Ovary (tissue), 9 donors: ENCODE data around the gene LRRN4CL. TPM values are rescaled to one million over a fixed set of nuclear protein-coding genes. Genes with fewer than 3 reads are reported as not detected.

Source experiments
- DNase-seq, 5 donors: peaks; one replicate each; pipeline ENCODE4 v3.0.0-alpha.2; 2019 to 2020
- H3K27ac ChIP-seq, 2 donors: fragments of 200-600 bp; one replicate each; pipeline versions ENCODE4 v1.5.1 to v1.8.0; 2019 to 2022
- H3K27me3 ChIP-seq: fragments of 200-600 bp; one replicate; pipeline ENCODE4 v1.8.0; 2022
- H3K36me3 ChIP-seq: fragments of 200-600 bp; sonication (generic); one replicate; pipeline ENCODE4 v1.5.1; 2019
- H3K4me1 ChIP-seq: one replicate; pipeline ENCODE4 v1.8.1; 2013; ENCODE audit warnings: mild to moderate bottlenecking, moderate library complexity; ENCODE audit not compliant: insufficient read depth
- H3K4me3 ChIP-seq: fragments of 200-600 bp; sonication (generic); one replicate; pipeline ENCODE4 v1.5.1; 2017
- H3K9me3 ChIP-seq, 2 donors: fragments of 200-600 bp in 1 of 2; sonication (generic) in 1 of 2; one replicate each; pipeline versions ENCODE4 v1.5.1 to v1.8.1; 2013 to 2019; ENCODE audit warnings: mild to moderate bottlenecking in 1 of 2, moderate library complexity in 1 of 2
- EP300 ChIP-seq: sonication (generic); formaldehyde crosslinking; IDR thresholded peaks from one replicate; pipeline ENCODE4 v1.6.1; 2017; ENCODE audit warnings: antibody characterized with exemption
- POLR2A ChIP-seq: fragments of 450-650 bp; IDR thresholded peaks from one replicate; pipeline ENCODE4 v1.6.1; 2017; ENCODE audit warnings: antibody characterized with exemption, mild to moderate bottlenecking, moderate library complexity
- WGBS, 3 donors: extraction: QIAGEN DNeasy Blood & Tissue Kit in 1 of 3; methylation state at CpG; one replicate each; pipeline versions ENCODE4 v1.1.5 to v1.1.7; 2013 to 2017; 5-methylcytosine and 5-hydroxymethylcytosine counted together
- intact Hi-C, 4 donors: fragments of 100-400 bp; cut with DNase I; formaldehyde crosslinking; loops; one replicate each; pipeline versions ENCODE4 v1.11.0 to v1.15.1; 2022 to 2023
- polyA plus RNA-seq, 2 donors: library from polyadenylated mRNA; stranded (reverse); fragments of 200-250 nt in 1 of 2; fragments of 350-450 nt in 1 of 2; fragmentation: Illumina TruSeq in 1 of 2; extraction: RNeasy Lipid Tissue Mini Kit (QIAGEN cat#74804) in 1 of 2; gene quantifications; one replicate each; pipeline ENCODE4 v1.2.3, GENCODE V29; 2013 to 2014
- total RNA-seq, 7 donors: library from RNA; depleted of rRNA in 2 of 7; stranded (reverse); fragments of >200 nt in 2 of 7; fragmentation: NEBNext Ultra II Directional in 3 of 7; extraction: Animal tissue kit (Norgen Biotek cat#: 25700) in 3 of 7; gene quantifications; one replicate each; pipeline versions ENCODE4 v1.1.0 to v1.2.4, GENCODE V29; 2016 to 2023
- TF ChIP-seq, protein P1 (sequence below), 3 donors: fragments of 450-650 bp in 2 of 3; fragments of 200-600 bp in 1 of 3; IDR thresholded peaks; one replicate each; pipeline versions ENCODE4 v1.5.1 to v1.8.0; 2016 to 2022; ENCODE audit warnings: antibody characterized with exemption in 3 of 3, mild to moderate bottlenecking in 1 of 3
- donor health status: DM: no; HTN: no; CAD: no; lungs with moderate emphysema.
- donor health status: DM: no; HTN: no; CAD: no.
- donor health status: Bipolar disorder and iron deficiency.
- donor health status: DM: yes; HTN: yes; CAD: no.
- donor health status: DM: no; HTN: no; CAD: no.
- donor health status: DM: yes; HTN: yes; CAD: no.

The LRRN4CL gene
- total and polyA plus RNA-seq, 9 donors = 18.5 to 38.6 (median 25.5) TPM

DNA sequence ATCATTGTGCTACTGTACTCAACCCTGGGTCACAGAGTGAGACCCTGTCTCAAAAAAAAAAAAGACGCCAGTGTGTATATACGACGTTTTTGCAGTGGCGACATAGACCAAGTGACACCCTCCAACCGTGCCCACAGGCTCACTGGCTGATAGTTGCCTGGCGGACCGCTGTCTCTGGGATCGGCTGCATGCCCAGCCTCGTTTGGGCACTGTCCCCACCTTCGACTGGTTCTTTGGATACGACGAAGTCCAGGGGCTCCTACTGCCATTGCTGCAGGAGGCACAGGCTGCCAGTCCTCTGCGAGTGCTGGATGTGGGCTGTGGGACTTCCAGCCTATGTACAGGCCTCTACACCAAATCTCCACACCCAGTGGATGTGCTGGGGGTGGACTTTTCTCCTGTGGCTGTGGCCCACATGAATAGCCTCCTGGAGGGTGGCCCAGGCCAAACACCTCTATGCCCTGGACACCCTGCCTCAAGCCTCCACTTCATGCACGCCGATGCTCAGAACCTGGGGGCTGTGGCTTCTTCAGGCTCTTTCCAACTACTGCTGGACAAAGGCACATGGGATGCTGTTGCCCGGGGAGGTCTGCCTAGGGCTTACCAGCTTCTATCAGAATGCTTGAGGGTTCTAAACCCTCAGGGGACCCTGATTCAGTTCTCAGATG lies 22.9 kb downstream of the LRRN4CL start:
- WGBS, 3 donors = 24 to 41% (median 27%) methylated on average over 16 of the region's 16 CpGs
- Histone ChIP-seq H3K4me1 (peaks cover 11% of the 10 kb centered on the region), H3K4me3 (peak overlapping the region; percentile 71), H3K36me3 (no peaks in the 10 kb centered on the region), H3K27me3 (no peaks in the 10 kb centered on the region), H3K27ac (peak overlapping the region in 1 of 2 donors; percentile 79), H3K9me3 (no peaks in the 10 kb centered on the region)
- intact Hi-C loops = no loop called here
- DNase-seq = no peak
- TF ChIP-seq POLR2A = no peak
- no peak for TF ChIP-seq EP300
- TF ChIP-seq, protein P1, sequence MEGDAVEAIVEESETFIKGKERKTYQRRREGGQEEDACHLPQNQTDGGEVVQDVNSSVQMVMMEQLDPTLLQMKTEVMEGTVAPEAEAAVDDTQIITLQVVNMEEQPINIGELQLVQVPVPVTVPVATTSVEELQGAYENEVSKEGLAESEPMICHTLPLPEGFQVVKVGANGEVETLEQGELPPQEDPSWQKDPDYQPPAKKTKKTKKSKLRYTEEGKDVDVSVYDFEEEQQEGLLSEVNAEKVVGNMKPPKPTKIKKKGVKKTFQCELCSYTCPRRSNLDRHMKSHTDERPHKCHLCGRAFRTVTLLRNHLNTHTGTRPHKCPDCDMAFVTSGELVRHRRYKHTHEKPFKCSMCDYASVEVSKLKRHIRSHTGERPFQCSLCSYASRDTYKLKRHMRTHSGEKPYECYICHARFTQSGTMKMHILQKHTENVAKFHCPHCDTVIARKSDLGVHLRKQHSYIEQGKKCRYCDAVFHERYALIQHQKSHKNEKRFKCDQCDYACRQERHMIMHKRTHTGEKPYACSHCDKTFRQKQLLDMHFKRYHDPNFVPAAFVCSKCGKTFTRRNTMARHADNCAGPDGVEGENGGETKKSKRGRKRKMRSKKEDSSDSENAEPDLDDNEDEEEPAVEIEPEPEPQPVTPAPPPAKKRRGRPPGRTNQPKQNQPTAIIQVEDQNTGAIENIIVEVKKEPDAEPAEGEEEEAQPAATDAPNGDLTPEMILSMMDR (IDR thresholded peaks at IDR 0.05) = no peak

DNA sequence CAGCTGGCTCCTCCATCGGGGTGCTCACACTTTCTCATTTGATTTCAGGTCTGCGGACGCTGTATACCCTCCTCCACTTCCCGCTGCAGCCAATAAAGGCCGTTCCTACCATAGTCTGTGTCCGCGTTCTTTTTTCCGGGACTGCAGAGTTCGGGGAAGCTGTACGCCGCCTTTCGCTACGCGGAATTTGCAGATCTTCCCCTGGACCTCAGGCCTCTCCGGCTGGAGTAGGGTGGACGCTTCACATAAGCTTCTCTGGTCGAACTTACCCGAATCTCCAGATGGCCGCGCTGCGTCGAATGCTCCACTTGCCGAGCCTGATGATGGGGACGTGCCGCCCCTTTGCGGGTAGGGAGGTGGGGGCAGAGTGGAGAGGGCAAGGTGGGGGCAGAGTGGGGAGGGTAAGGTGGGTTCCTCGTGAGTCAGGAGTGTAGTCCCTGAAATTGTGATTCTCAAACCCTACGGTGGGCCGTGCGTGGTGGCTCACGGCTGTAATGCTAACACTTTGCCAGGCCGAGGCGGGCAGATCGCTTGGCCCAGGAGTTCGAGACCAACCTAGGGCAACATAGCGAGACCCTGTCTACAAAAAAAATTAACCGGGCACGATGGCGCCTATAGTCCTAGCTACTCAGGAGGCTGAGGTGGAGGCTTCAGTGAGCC lies 23.6 kb downstream of the LRRN4CL start:
- intact Hi-C loops = no loop called here
- no peaks in the 10 kb centered on the region for H3K9me3 ChIP-seq
- TF ChIP-seq EP300 = no peak
- H3K27ac ChIP-seq = peak overlapping the region; percentile 10 to 79
- H3K4me1 ChIP-seq = peaks cover 9% of the 10 kb centered on the region
- no peaks in the 10 kb centered on the region for H3K27me3 ChIP-seq
- DNase-seq = peak; percentile 61 to 77 (median 65)
- no peaks in the 10 kb centered on the region for H3K36me3 ChIP-seq
- 1% methylated on average over 39 of the region's 39 CpGs for WGBS, 3 donors
- H3K4me3 ChIP-seq = peak overlapping the region; percentile 71

DNA sequence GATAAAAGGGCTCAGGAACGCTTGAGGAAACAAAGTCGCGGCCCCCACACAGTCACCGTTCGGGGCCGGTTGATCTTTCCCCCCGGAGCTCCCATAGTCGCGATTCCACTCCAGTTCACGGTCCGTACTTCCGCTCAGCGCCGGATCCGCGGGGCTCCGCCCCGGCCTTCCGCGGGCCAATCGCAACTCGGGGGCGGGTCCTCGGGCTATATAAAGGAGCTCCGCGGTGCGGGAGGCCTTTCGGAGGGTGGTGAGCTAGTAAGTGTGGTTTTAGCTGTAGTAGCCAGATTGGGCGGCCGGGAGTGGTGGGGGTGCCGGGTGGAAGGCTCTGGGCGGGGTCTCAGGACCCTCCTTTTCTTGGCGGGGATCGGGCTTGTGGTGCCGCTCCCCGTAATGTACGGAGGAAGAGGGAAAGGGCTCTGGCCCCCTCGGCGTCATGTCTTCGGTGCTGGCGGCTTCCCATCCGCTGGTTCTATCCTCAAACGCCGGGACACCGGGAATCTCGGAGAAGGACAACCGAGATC lies 24.2 kb downstream of the LRRN4CL start, which contains the start of the genes C11orf98 and CSKMT:
Gene C11orf98, minus strand, starts transcription at position 136 of the 524 bp plus-strand sequence. Its CDS starts 41 bp downstream, at position 95.
Gene CSKMT, plus strand, starts transcription at position 238 of the 524 bp plus-strand sequence. CDS start 568 bp downstream, outside the sequence.
- peaks cover 7% of the 10 kb centered on the region for H3K4me1 ChIP-seq
- TF ChIP-seq, protein P1 (IDR thresholded peaks at IDR 0.05) = no peak
- peak; percentile 14 for TF ChIP-seq EP300
- peak; percentile 98 for TF ChIP-seq POLR2A
- WGBS, 3 donors = 0 to 1% (median 0%) methylated on average over 44 to 47 of the region's 47 CpGs
- peak within 1 kb of the TSS; percentile 71 for H3K4me3 ChIP-seq
- peak within 1 kb of the TSS; percentile 75 to 79 for H3K27ac ChIP-seq
- H3K9me3 ChIP-seq = no peaks in the 10 kb centered on the region
- peak; percentile 95 to 97 (median 97) for DNase-seq
- intact Hi-C loops = no loop called here
- H3K27me3 ChIP-seq = no peaks in the 10 kb centered on the region
- no peaks in the 10 kb centered on the region for H3K36me3 ChIP-seq

DNA sequence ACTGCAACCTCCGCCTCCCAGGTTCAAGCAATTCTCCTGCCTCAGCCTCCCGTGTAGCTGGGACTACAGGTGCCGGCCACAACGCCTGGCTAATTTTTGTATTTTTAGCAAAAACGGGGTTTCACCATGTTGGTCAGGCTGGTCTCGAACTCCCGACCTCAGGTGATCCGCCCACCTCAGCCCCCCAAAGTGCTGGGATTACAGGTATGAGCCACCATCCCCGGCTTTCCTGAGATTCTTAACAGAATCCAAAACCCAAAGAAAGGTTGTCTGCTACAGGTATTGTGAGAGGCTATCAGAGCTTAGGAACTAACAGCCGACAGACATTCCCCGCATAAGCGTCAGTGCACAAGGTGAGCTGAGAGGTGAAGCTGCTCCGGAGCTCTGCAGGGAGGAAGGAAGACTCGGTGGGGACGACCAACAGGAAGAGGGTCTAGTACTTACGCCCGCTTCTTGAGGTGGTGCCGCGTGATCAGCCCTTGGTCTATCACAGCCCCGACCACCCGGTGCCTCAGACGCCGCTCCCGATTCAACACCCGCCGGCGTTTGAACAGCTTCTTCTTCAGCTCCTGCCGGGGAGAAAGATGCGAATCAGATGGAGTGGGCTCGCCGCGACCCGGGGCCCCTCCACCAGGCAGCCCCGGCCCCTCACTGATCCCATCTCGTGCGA lies 24.8 kb downstream of the LRRN4CL start:
- DNase-seq = no peak
- WGBS, 3 donors = 2 to 3% (median 2%) methylated on average over 32 to 36 of the region's 36 CpGs
- H3K9me3 ChIP-seq = no peaks in the 10 kb centered on the region
- no peaks in the 10 kb centered on the region for H3K27me3 ChIP-seq
- no peaks in the 10 kb centered on the region for H3K36me3 ChIP-seq
- peak overlapping the region; percentile 75 to 79 for H3K27ac ChIP-seq
- H3K4me1 ChIP-seq = peaks cover 7% of the 10 kb centered on the region
- no peak for TF ChIP-seq EP300
- TF ChIP-seq, protein P1 (IDR thresholded peaks at IDR 0.05) = no peak
- no peak for TF ChIP-seq POLR2A
- peak overlapping the region; percentile 71 for H3K4me3 ChIP-seq
- intact Hi-C loops = no loop called here
